HG03097 (cell line): Measurements from ENCODE around the gene SETD2.
"Not testable (repeated sequence)": the region's sequence is repeated elsewhere in the genome, so short reads cannot be mapped to it uniquely, and the experiment has no call there.

Source experiments
- ATAC-seq: cut with Tn5 transposase; IDR thresholded peaks from one replicate; pipeline ENCODE4 v1.9.1; 2021; ENCODE audit not compliant: unreplicated experiment, low FRiP score

The SETD2 gene

GRCh38 chr3:47156396-47156795, 7.5 kb downstream of the SETD2 start:
- ATAC-seq, result no peak

GRCh38 chr3:47152578-47152977, 11.3 kb downstream of the SETD2 start:
- ATAC-seq, result no peak

- no peak for ATAC-seq
Observed at GRCh38 chr3:47151836-47152235, 12.1 kb downstream of the SETD2 start.

GRCh38 chr3:47149339-47149933, 14.5 kb downstream of the SETD2 start:
- no peak for ATAC-seq

GRCh38 chr3:47145272-47145671, 18.6 kb downstream of the SETD2 start:
- ATAC-seq, result no peak

GRCh38 chr3:47143068-47143467, 20.8 kb downstream of the SETD2 start:
- no peak for ATAC-seq

- not testable (repeated sequence) for ATAC-seq
Observed at GRCh38 chr3:47142536-47142935, 21.4 kb downstream of the SETD2 start.

GRCh38 chr3:47140973-47141461, 22.9 kb downstream of the SETD2 start:
- peak; percentile 68 for ATAC-seq

- ATAC-seq, result not testable (repeated sequence)
Observed at GRCh38 chr3:47140553-47140952, 23.4 kb downstream of the SETD2 start.

- no peak for ATAC-seq
Observed at GRCh38 chr3:47134311-47134710, 29.6 kb downstream of the SETD2 start.

- no peak for ATAC-seq
Observed at GRCh38 chr3:47133641-47134040, 30.3 kb downstream of the SETD2 start.

GRCh38 chr3:47130557-47130956, 33.4 kb downstream of the SETD2 start:
- ATAC-seq, result no peak

- no peak for ATAC-seq
Observed at GRCh38 chr3:47128137-47128536, 35.8 kb downstream of the SETD2 start.

- no peak for ATAC-seq
Observed at GRCh38 chr3:47123857-47124256, 40.1 kb downstream of the SETD2 start.

GRCh38 chr3:47121409-47121808, 42.5 kb downstream of the SETD2 start:
- no peak for ATAC-seq

GRCh38 chr3:47120138-47120537, 43.8 kb downstream of the SETD2 start:
- ATAC-seq, result no peak

- ATAC-seq, result not testable (repeated sequence)
Observed at GRCh38 chr3:47119387-47119786, 44.5 kb downstream of the SETD2 start.

GRCh38 chr3:47117807-47118364, 46.0 kb downstream of the SETD2 start:
- ATAC-seq, result no peak

- ATAC-seq, result not testable (repeated sequence)
Observed at GRCh38 chr3:47115524-47115923, 48.4 kb downstream of the SETD2 start.

- ATAC-seq, result no peak
Observed at GRCh38 chr3:47113669-47114365, 50.1 kb downstream of the SETD2 start.

- no peak for ATAC-seq
Observed at GRCh38 chr3:47112997-47113396, 50.9 kb downstream of the SETD2 start.

- no peak for ATAC-seq
Observed at GRCh38 chr3:47109393-47109792, 54.5 kb downstream of the SETD2 start.
